DND-41 (cell line): ENCODE results near the gene FAM222B.
"Not testable (repeated sequence)": the region's sequence is repeated elsewhere in the genome, so short reads cannot be mapped to it uniquely, and the experiment has no call there.

Experiments
- CTCF ChIP-seq: IDR thresholded peaks from 2 replicates; pipeline ENCODE4 v1.5.1; 2012; ENCODE audit warnings: borderline replicate concordance, low read length, moderate library complexity, mild to moderate bottlenecking; ENCODE audit not compliant: poor library complexity, severe bottlenecking; ENCODE audit errors: extremely low read depth
- EZH2 ChIP-seq: IDR thresholded peaks from 3 replicates; pipeline ENCODE4 v1.6.1; 2012; ENCODE audit warnings: borderline replicate concordance, low read depth, mild to moderate bottlenecking, moderate library complexity, low read length, inconsistent platforms; ENCODE audit not compliant: severe bottlenecking

GRCh38 chr17:28877150-28877711 is 34.6 kb upstream of the FAM222B start:
- not testable (repeated sequence) for TF ChIP-seq CTCF, EZH2
